NT2/D1 (cell line): ENCODE data around the gene SCGB1D4.

Experiments
- DNase-seq: peaks from one replicate; pipeline ENCODE4 v3.0.0-alpha.2; 2011; ENCODE audit warnings: low read depth, low spot score
- H3K27me3 ChIP-seq: 2 replicates; pipeline ENCODE4 v1.6.0; 2011; ENCODE audit warnings: mild to moderate bottlenecking; ENCODE audit not compliant: insufficient read length, insufficient read depth
- H3K36me3 ChIP-seq: 2 replicates; pipeline ENCODE4 v1.6.1; 2011; ENCODE audit warnings: mild to moderate bottlenecking, low read length, mixed read lengths; ENCODE audit not compliant: insufficient read depth, insufficient read length
- H3K4me1 ChIP-seq: 2 replicates; pipeline ENCODE4 v1.5.1; 2011; ENCODE audit not compliant: insufficient read depth, insufficient read length
- H3K4me3 ChIP-seq: 2 replicates; pipeline ENCODE4 v1.5.1; 2011; ENCODE audit warnings: low read depth; ENCODE audit not compliant: insufficient read length
- H3K9ac ChIP-seq: 2 replicates; pipeline ENCODE4 v1.6.0; 2011; ENCODE audit warnings: low read depth; ENCODE audit not compliant: insufficient read length
- H3K9me3 ChIP-seq: 2 replicates; pipeline ENCODE4 v1.5.1; 2011; ENCODE audit warnings: mild to moderate bottlenecking, low read length; ENCODE audit not compliant: insufficient read depth
- SUZ12 ChIP-seq: IDR thresholded peaks from 2 replicates; pipeline ENCODE4 v1.6.1; 2011; ENCODE audit not compliant: insufficient read length, insufficient read depth; ENCODE audit errors: extremely low read depth
- YY1 ChIP-seq: IDR thresholded peaks from 2 replicates; pipeline ENCODE4 v1.6.1; 2011; ENCODE audit not compliant: insufficient read length, insufficient read depth
- ZNF274 ChIP-seq: IDR thresholded peaks from 2 replicates; pipeline ENCODE4 v1.6.1; 2011; ENCODE audit warnings: mild to moderate bottlenecking, low read depth, low read length

The SCGB1D4 gene

GRCh38 chr11:62273789-62274275, 25.0 kb downstream of the SCGB1D4 start:
- H3K9ac ChIP-seq, result no peak overlapping the region
- no peak for TF ChIP-seq YY1
- no peak for TF ChIP-seq ZNF274
- TF ChIP-seq SUZ12, result no peak
- H3K36me3 ChIP-seq, result no peaks in the 10 kb centered on the region
- no peak for DNase-seq
- H3K4me1 ChIP-seq, result no peaks in the 10 kb centered on the region
- H3K9me3 ChIP-seq, result peaks cover 7% of the 10 kb centered on the region; the same call in 1 of the 2 replicates
- H3K27me3 ChIP-seq, result no peaks in the 10 kb centered on the region
- H3K4me3 ChIP-seq, result no peak overlapping the region

- Histone ChIP-seq H3K4me1 (no peaks in the 10 kb centered on the region), H3K36me3 (no peaks in the 10 kb centered on the region), H3K4me3 (no peak overlapping the region), H3K27me3 (no peaks in the 10 kb centered on the region), H3K9me3 (peaks cover 7% of the 10 kb centered on the region; the same call in 1 of the 2 replicates), H3K9ac (no peak overlapping the region)
- no peak for TF ChIP-seq ZNF274
- no peak for TF ChIP-seq SUZ12
- no peak for TF ChIP-seq YY1
- DNase-seq, result no peak
Observed at GRCh38 chr11:62273284-62273683, 25.6 kb downstream of the SCGB1D4 start.

- H3K27me3 ChIP-seq, result no peaks in the 10 kb centered on the region
- H3K4me3 ChIP-seq, result no peak within 1 kb of the TSS
- no peak for TF ChIP-seq ZNF274
- TF ChIP-seq SUZ12, result no peak
- TF ChIP-seq YY1, result no peak
- no peaks in the 10 kb centered on the region for H3K36me3 ChIP-seq
- H3K9me3 ChIP-seq, result no peaks in the 10 kb centered on the region
- no peaks in the 10 kb centered on the region for H3K4me1 ChIP-seq
- H3K9ac ChIP-seq, result no peak within 1 kb of the TSS
- DNase-seq, result no peak
Observed at GRCh38 chr11:62269654-62270278, 29.1 kb downstream of the SCGB1D4 start, which contains the start of gene SCGB2A2. Gene SCGB2A2 (plus strand): TSS chr11:62270158. CDS start chr11:62270217, 59 bp downstream.

- H3K9me3 ChIP-seq, result no peaks in the 10 kb centered on the region
- H3K27me3 ChIP-seq, result no peaks in the 10 kb centered on the region
- H3K36me3 ChIP-seq, result no peaks in the 10 kb centered on the region
- no peak overlapping the region for H3K9ac ChIP-seq
- no peak overlapping the region for H3K4me3 ChIP-seq
- no peaks in the 10 kb centered on the region for H3K4me1 ChIP-seq
- TF ChIP-seq SUZ12, result no peak
- TF ChIP-seq YY1, result no peak
- no peak for TF ChIP-seq ZNF274
- no peak for DNase-seq
Observed at GRCh38 chr11:62267576-62267975, 31.3 kb downstream of the SCGB1D4 start.

GRCh38 chr11:62267050-62267449, 31.8 kb downstream of the SCGB1D4 start:
- no peaks in the 10 kb centered on the region for H3K9me3 ChIP-seq
- no peaks in the 10 kb centered on the region for H3K27me3 ChIP-seq
- no peak for DNase-seq
- H3K4me1 ChIP-seq, result no peaks in the 10 kb centered on the region
- H3K36me3 ChIP-seq, result no peaks in the 10 kb centered on the region
- H3K4me3 ChIP-seq, result no peak overlapping the region
- no peak overlapping the region for H3K9ac ChIP-seq
- no peak for TF ChIP-seq ZNF274
- no peak for TF ChIP-seq YY1
- no peak for TF ChIP-seq SUZ12

- H3K4me1 ChIP-seq, result no peaks in the 10 kb centered on the region
- no peak overlapping the region for H3K4me3 ChIP-seq
- no peak overlapping the region for H3K9ac ChIP-seq
- H3K9me3 ChIP-seq, result no peaks in the 10 kb centered on the region
- no peak for TF ChIP-seq ZNF274
- no peak for TF ChIP-seq YY1
- no peak for TF ChIP-seq SUZ12
- no peak for DNase-seq
- H3K27me3 ChIP-seq, result no peaks in the 10 kb centered on the region
- H3K36me3 ChIP-seq, result no peaks in the 10 kb centered on the region
Observed at GRCh38 chr11:62266558-62266957, 32.3 kb downstream of the SCGB1D4 start.

GRCh38 chr11:62264004-62264403, 34.9 kb downstream of the SCGB1D4 start:
- no peak overlapping the region for H3K9ac ChIP-seq
- H3K4me3 ChIP-seq, result no peak overlapping the region
- DNase-seq, result no peak
- no peaks in the 10 kb centered on the region for H3K9me3 ChIP-seq
- no peaks in the 10 kb centered on the region for H3K4me1 ChIP-seq
- TF ChIP-seq SUZ12, result no peak
- TF ChIP-seq YY1, result no peak
- no peak for TF ChIP-seq ZNF274
- no peaks in the 10 kb centered on the region for H3K27me3 ChIP-seq
- H3K36me3 ChIP-seq, result no peaks in the 10 kb centered on the region

GRCh38 chr11:62260261-62260953, 38.5 kb downstream of the SCGB1D4 start:
- no peak overlapping the region for H3K9ac ChIP-seq
- DNase-seq, result peak; percentile 13
- TF ChIP-seq YY1, result no peak
- no peaks in the 10 kb centered on the region for H3K36me3 ChIP-seq
- no peaks in the 10 kb centered on the region for H3K4me1 ChIP-seq
- H3K4me3 ChIP-seq, result no peak overlapping the region
- H3K9me3 ChIP-seq, result no peaks in the 10 kb centered on the region
- H3K27me3 ChIP-seq, result no peaks in the 10 kb centered on the region
